ENCODE results near the gene KPTN.

- TF ChIP-seq CTCF (IDR thresholded peaks at IDR 0.05; ENCODE audit: low read depth, low read length, poor library complexity, severe bottlenecking) (no peak), EZH2phosphoT487 (IDR thresholded peaks at IDR 0.05; ENCODE audit: borderline replicate concordance, low read length) (no peak)
Observed at GRCh38 chr19:47428177-47428894, 55.7 kb downstream of the KPTN start.

Measured in DOHH2 (cell line).